Measurements from ENCODE around the gene SENP8. TPM values are rescaled to one million over a fixed set of nuclear protein-coding genes. Genes with fewer than 3 reads are reported as not detected.

Gene SENP8
- total RNA-seq, 2 experiments from 2014 or later = 2.8 TPM

GRCh38 chr15:72135719-72136118 lies 17.5 kb downstream of the SENP8 start:
- no peaks in the 10 kb centered on the region for H3K9me3 Mint-ChIP-seq

GRCh38 chr15:72136170-72137051 lies 18.2 kb downstream of the SENP8 start:
- no peak for DNase-seq
- TF ChIP-seq, protein P1, sequence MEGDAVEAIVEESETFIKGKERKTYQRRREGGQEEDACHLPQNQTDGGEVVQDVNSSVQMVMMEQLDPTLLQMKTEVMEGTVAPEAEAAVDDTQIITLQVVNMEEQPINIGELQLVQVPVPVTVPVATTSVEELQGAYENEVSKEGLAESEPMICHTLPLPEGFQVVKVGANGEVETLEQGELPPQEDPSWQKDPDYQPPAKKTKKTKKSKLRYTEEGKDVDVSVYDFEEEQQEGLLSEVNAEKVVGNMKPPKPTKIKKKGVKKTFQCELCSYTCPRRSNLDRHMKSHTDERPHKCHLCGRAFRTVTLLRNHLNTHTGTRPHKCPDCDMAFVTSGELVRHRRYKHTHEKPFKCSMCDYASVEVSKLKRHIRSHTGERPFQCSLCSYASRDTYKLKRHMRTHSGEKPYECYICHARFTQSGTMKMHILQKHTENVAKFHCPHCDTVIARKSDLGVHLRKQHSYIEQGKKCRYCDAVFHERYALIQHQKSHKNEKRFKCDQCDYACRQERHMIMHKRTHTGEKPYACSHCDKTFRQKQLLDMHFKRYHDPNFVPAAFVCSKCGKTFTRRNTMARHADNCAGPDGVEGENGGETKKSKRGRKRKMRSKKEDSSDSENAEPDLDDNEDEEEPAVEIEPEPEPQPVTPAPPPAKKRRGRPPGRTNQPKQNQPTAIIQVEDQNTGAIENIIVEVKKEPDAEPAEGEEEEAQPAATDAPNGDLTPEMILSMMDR (IDR thresholded peaks at IDR 0.05) = no peak
- ChIA-PET CTCF (interaction anchor here (2.1 kb wide), 1 partner anchor 20 kb away, joined by 6 read pairs; no protein-coding TSS in a partner anchor), POLR2A (no interaction called here)
- Mint-ChIP-seq H3K9me3 (no peaks in the 10 kb centered on the region), H3K4me3 (no peak overlapping the region), H3K4me1 (ENCODE audit: low read depth) (peaks cover 2% of the 10 kb centered on the region), H3K27ac (no peak overlapping the region), H3K27me3 (no peaks in the 10 kb centered on the region), H3K36me3 (ENCODE audit: low read depth) (no peaks in the 10 kb centered on the region)
- intact Hi-C loops (cut with micrococcal nuclease) = no loop called here
- no peak for ATAC-seq

More at GRCh38 chr15:72135719-72136118, 17.5 kb downstream of the SENP8 start:
- TF ChIP-seq, protein P1 (IDR thresholded peaks at IDR 0.05) = no peak
- Mint-ChIP-seq H3K4me3 (no peak overlapping the region), H3K4me1 (ENCODE audit: low read depth) (no peaks in the 10 kb centered on the region), H3K36me3 (ENCODE audit: low read depth) (no peaks in the 10 kb centered on the region), H3K27me3 (no peaks in the 10 kb centered on the region), H3K27ac (no peak overlapping the region)
- no peak for DNase-seq
- POLR2A ChIA-PET = no interaction called here
- intact Hi-C loops (cut with micrococcal nuclease) = no loop called here
- CTCF ChIA-PET = interaction anchor here (2.1 kb wide), 1 partner anchor 21 kb away, joined by 6 read pairs; no protein-coding TSS in a partner anchor
- no peak for ATAC-seq

GRCh38 chr15:72139667-72140066 lies 21.5 kb downstream of the SENP8 start:
- CTCF ChIA-PET = interaction anchor here (1.0 to 1.4 kb wide), 2 partner anchors 10 to 396 kb away, joined by 3 to 5 read pairs; no protein-coding TSS in a partner anchor
- peaks cover 5% of the 10 kb centered on the region for H3K4me1 Mint-ChIP-seq (ENCODE audit: low read depth)
- TF ChIP-seq, protein P1 (IDR thresholded peaks at IDR 0.05) = no peak

DNA sequence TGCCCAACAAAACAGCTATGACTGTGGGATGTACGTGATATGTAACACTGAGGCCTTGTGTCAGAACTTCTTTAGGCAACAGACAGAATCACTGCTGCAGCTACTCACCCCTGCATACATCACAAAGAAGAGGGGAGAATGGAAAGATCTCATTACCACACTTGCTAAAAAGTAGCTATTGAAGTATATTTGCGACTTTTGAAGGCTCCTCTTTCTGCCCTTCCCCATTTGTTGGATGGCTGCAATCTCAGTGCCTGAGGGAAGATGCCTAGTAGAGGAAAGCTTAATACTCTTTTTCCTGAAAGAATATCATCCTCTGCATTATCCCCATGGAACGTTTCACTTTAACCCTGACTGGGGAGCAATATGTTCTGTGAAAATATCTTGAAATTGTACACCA lies 21.9 kb downstream of the SENP8 start:
- ATAC-seq = no peak
- no peak for DNase-seq
- CTCF ChIA-PET = interaction anchor here (1.4 kb wide), 1 partner anchor 10 kb away, joined by 5 read pairs; no protein-coding TSS in a partner anchor
- no peak overlapping the region for H3K4me3 Mint-ChIP-seq
- H3K4me1 Mint-ChIP-seq (ENCODE audit: low read depth) = peaks cover 5% of the 10 kb centered on the region
- H3K27ac Mint-ChIP-seq = no peak overlapping the region
- TF ChIP-seq, protein P1 (IDR thresholded peaks at IDR 0.05) = no peak
- POLR2A ChIA-PET = no interaction called here
- H3K9me3 Mint-ChIP-seq = no peaks in the 10 kb centered on the region
- no peaks in the 10 kb centered on the region for H3K36me3 Mint-ChIP-seq (ENCODE audit: low read depth)
- intact Hi-C loops (cut with micrococcal nuclease) = no loop called here
- H3K27me3 Mint-ChIP-seq = no peaks in the 10 kb centered on the region

More at GRCh38 chr15:72139667-72140066, 21.5 kb downstream of the SENP8 start:
- H3K36me3 Mint-ChIP-seq (ENCODE audit: low read depth) = no peaks in the 10 kb centered on the region
- H3K27me3 Mint-ChIP-seq = no peaks in the 10 kb centered on the region
- no peak overlapping the region for H3K27ac Mint-ChIP-seq
- ATAC-seq (no peak), DNase-seq (no peak)
- intact Hi-C loops (cut with micrococcal nuclease) = no loop called here
- POLR2A ChIA-PET = no interaction called here
- H3K9me3 Mint-ChIP-seq = no peaks in the 10 kb centered on the region
- no peak overlapping the region for H3K4me3 Mint-ChIP-seq

Data from activated CD8-positive, alpha-beta T cell treated with anti-CD3 and anti-CD28 coated beads for 36 hours (primary cell).